Measurements from ENCODE around the gene CTNND1.

DNA sequence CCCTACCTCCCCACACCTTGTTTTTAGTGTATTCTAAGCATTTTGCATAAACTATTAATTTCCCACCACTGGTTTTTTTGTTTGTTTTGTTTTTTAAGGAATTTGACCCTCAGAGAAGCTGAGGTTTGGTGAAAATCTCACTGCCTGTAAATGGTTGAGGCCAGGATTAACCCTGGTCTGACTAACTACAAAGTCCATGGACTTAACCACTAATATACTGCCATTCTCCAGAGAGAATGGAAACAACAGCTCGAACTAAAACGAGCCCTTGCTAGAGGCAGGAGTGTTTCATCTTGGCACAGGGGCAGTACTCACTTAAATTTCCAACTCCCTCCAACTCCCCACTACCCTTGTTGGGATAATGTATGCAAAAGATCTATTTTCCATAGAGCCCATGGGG is 3.0 kb downstream of the CTNND1 start:
- TF ChIP-seq, protein P1, sequence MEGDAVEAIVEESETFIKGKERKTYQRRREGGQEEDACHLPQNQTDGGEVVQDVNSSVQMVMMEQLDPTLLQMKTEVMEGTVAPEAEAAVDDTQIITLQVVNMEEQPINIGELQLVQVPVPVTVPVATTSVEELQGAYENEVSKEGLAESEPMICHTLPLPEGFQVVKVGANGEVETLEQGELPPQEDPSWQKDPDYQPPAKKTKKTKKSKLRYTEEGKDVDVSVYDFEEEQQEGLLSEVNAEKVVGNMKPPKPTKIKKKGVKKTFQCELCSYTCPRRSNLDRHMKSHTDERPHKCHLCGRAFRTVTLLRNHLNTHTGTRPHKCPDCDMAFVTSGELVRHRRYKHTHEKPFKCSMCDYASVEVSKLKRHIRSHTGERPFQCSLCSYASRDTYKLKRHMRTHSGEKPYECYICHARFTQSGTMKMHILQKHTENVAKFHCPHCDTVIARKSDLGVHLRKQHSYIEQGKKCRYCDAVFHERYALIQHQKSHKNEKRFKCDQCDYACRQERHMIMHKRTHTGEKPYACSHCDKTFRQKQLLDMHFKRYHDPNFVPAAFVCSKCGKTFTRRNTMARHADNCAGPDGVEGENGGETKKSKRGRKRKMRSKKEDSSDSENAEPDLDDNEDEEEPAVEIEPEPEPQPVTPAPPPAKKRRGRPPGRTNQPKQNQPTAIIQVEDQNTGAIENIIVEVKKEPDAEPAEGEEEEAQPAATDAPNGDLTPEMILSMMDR (IDR thresholded peaks at IDR 0.05; ENCODE audit: insufficient read depth, low read length, poor library complexity, severe bottlenecking) = no peak
- TF ChIP-seq EZH2phosphoT487 (conservative IDR thresholded peaks at IDR 0.05; ENCODE audit: low read length) = no peak

Data from SU-DHL-6 (cell line).